ENCODE results near the gene L3MBTL4. TPM values are rescaled to one million over a fixed set of nuclear protein-coding genes. Genes with fewer than 3 reads are reported as not detected.

The L3MBTL4 gene
- total RNA-seq, 2 donors from 2014 or later, result 0.27 to 5.3 TPM

GRCh38 chr18:5964596-5964995 lies 450.1 kb downstream of the L3MBTL4 start:
- no peak overlapping the region for H3K27ac ChIP-seq
- no peaks in the 10 kb centered on the region for H3K4me1 ChIP-seq (ENCODE audit: control insufficient read depth in 1 of 2, low read depth in 2 of 2)
- no peaks in the 10 kb centered on the region for H3K9me3 ChIP-seq
- H3K27me3 ChIP-seq (replicated peaks; ENCODE audit: insufficient read depth), result no peaks in the 10 kb centered on the region
- DNase-seq (ENCODE audit: low spot score), result no peak
- ATAC-seq (ENCODE audit: insufficient number of reproducible peaks, low FRiP score, low read depth), result no peak
- no peaks in the 10 kb centered on the region for H3K36me3 ChIP-seq
- no peak for TF ChIP-seq CTCF (IDR thresholded peaks at IDR 0.05)
- H3K4me3 ChIP-seq, result no peak overlapping the region

GRCh38 chr18:5964108-5964507 lies 450.6 kb downstream of the L3MBTL4 start:
- Histone ChIP-seq H3K9me3 (no peaks in the 10 kb centered on the region), H3K27ac (no peak overlapping the region), H3K36me3 (no peaks in the 10 kb centered on the region), H3K4me3 (no peak overlapping the region), H3K27me3 (replicated peaks; ENCODE audit: insufficient read depth) (no peaks in the 10 kb centered on the region), H3K4me1 (ENCODE audit: control insufficient read depth in 1 of 2, low read depth in 2 of 2) (no peaks in the 10 kb centered on the region)
- no peak for TF ChIP-seq CTCF (IDR thresholded peaks at IDR 0.05)
- ATAC-seq (ENCODE audit: insufficient number of reproducible peaks, low FRiP score, low read depth) (no peak), DNase-seq (ENCODE audit: low spot score) (no peak)

GRCh38 chr18:5963267-5963666 lies 451.4 kb downstream of the L3MBTL4 start:
- no peak for ATAC-seq (ENCODE audit: insufficient number of reproducible peaks, low FRiP score, low read depth)
- DNase-seq (ENCODE audit: low spot score), result no peak

GRCh38 chr18:5962362-5962761 lies 452.3 kb downstream of the L3MBTL4 start:
- no peaks in the 10 kb centered on the region for H3K4me1 ChIP-seq (ENCODE audit: control insufficient read depth in 1 of 2, low read depth in 2 of 2)
- H3K27ac ChIP-seq, result no peak overlapping the region
- ATAC-seq (ENCODE audit: insufficient number of reproducible peaks, low FRiP score, low read depth) (no peak), DNase-seq (ENCODE audit: low spot score) (no peak)
- TF ChIP-seq CTCF (IDR thresholded peaks at IDR 0.05), result no peak
- H3K36me3 ChIP-seq, result no peaks in the 10 kb centered on the region
- no peaks in the 10 kb centered on the region for H3K27me3 ChIP-seq (replicated peaks; ENCODE audit: insufficient read depth)
- H3K4me3 ChIP-seq, result no peak overlapping the region
- H3K9me3 ChIP-seq, result no peaks in the 10 kb centered on the region

More at GRCh38 chr18:5963267-5963666, 451.4 kb downstream of the L3MBTL4 start:
- Histone ChIP-seq H3K27me3 (replicated peaks; ENCODE audit: insufficient read depth) (no peaks in the 10 kb centered on the region), H3K4me3 (no peak overlapping the region), H3K4me1 (ENCODE audit: control insufficient read depth in 1 of 2, low read depth in 2 of 2) (no peaks in the 10 kb centered on the region), H3K9me3 (no peaks in the 10 kb centered on the region), H3K36me3 (no peaks in the 10 kb centered on the region), H3K27ac (no peak overlapping the region)
- no peak for TF ChIP-seq CTCF (IDR thresholded peaks at IDR 0.05)

- DNase-seq (ENCODE audit: low spot score) (no peak), ATAC-seq (ENCODE audit: insufficient number of reproducible peaks, low FRiP score, low read depth) (no peak)
- Histone ChIP-seq H3K36me3 (no peaks in the 10 kb centered on the region), H3K4me1 (ENCODE audit: control insufficient read depth in 1 of 2, low read depth in 2 of 2) (no peaks in the 10 kb centered on the region), H3K9me3 (no peaks in the 10 kb centered on the region), H3K27me3 (replicated peaks; ENCODE audit: insufficient read depth) (no peaks in the 10 kb centered on the region), H3K27ac (no peak overlapping the region), H3K4me3 (no peak overlapping the region)
- TF ChIP-seq CTCF (IDR thresholded peaks at IDR 0.05), result no peak
Observed at GRCh38 chr18:5961828-5962150, 452.9 kb downstream of the L3MBTL4 start.
